ENCODE results near the gene AHNAK2. TPM values are rescaled to one million over a fixed set of nuclear protein-coding genes. Genes with fewer than 3 reads are reported as not detected.
A peak's percentile ranks its signal among the peaks of the same experiment; 100 is the strongest.

The AHNAK2 gene
- total and polyA plus RNA-seq, 2 donors (not counting 1 experiment from before 2014, with no cell fraction given) = not detected

- peaks cover 0 to 8% (median 0%) of the 10 kb centered on the region in 3 donors for H3K9me3 ChIP-seq (ENCODE audit: control extremely low read depth in 1 of 3, control insufficient read depth in 2 of 3, insufficient read depth in 1 of 3, low read length in 2 of 3)
- TF ChIP-seq EZH2 (IDR thresholded peaks at IDR 0.05; ENCODE audit: borderline replicate concordance, insufficient read depth, low read depth, low read length, poor library complexity, severe bottlenecking) (no peak), CTCF (IDR thresholded peaks at IDR 0.05) (no peak)
- H3K36me3 ChIP-seq (replicated peaks in 1 of 2; ENCODE audit: control extremely low read depth in 1 of 2, control insufficient read depth in 1 of 2, extremely low read depth in 1 of 2, insufficient read depth in 2 of 2, low read length in 1 of 2) = no peaks in the 10 kb centered on the region
- H3K9me3 Mint-ChIP-seq (ENCODE audit: insufficient read depth) = no peaks in the 10 kb centered on the region
- H3K4me1 Mint-ChIP-seq = peaks cover 16% of the 10 kb centered on the region
- ATAC-seq (ENCODE audit: low read depth) (peak; percentile 29), DNase-seq (no peak)
- H3K27me3 ChIP-seq (replicated peaks in 1 of 4; ENCODE audit: control extremely low read depth in 1 of 4, control insufficient read depth in 3 of 4, insufficient read depth in 4 of 4, low read length in 3 of 4) = peaks cover 0 to 38% (median 15%) of the 10 kb centered on the region in 4 experiments
- no peaks in the 10 kb centered on the region for H3K79me2 ChIP-seq (ENCODE audit: control insufficient read depth, insufficient read depth, low read length)
- H3K4me1 ChIP-seq (ENCODE audit: control insufficient read depth in 2 of 2, insufficient read depth in 2 of 2, low read length in 2 of 2) = peaks cover 17 to 19% of the 10 kb centered on the region in 2 donors
- peak overlapping the region; percentile 39 for H3K4me2 ChIP-seq (replicated peaks; ENCODE audit: low read depth, low read length, poor library complexity, severe bottlenecking)
- no peak overlapping the region for H3K9ac ChIP-seq (ENCODE audit: low read length)
- no peak overlapping the region for H3K27ac Mint-ChIP-seq
- H4K20me1 ChIP-seq (ENCODE audit: control insufficient read depth, insufficient read depth, low read length, poor library complexity, severe bottlenecking) = no peaks in the 10 kb centered on the region
- ChIA-PET CTCF (interaction anchor here (0.8 to 1.3 kb wide), 3 partner anchors 46 to 77 kb away, joined by 3 read pairs; no protein-coding TSS in a partner anchor), POLR2A (no interaction called here)
- no peak overlapping the region for H3K27ac ChIP-seq (ENCODE audit: low read length in 2 of 2)
- H3K4me3 ChIP-seq (ENCODE audit: control extremely low read depth in 1 of 5, extremely low read depth in 1 of 5, insufficient read depth in 1 of 5, low read depth in 2 of 5, low read length in 4 of 5) = no peak overlapping the region
- no peak overlapping the region for H2AFZ ChIP-seq (ENCODE audit: insufficient read depth, low read depth, low read length, poor library complexity, severe bottlenecking)
- intact Hi-C loops (cut with micrococcal nuclease) = no loop called here
- H3K4me3 Mint-ChIP-seq = no peak overlapping the region
- H3K27me3 Mint-ChIP-seq = peaks cover 15% of the 10 kb centered on the region
- WGBS (ENCODE audit: insufficient coverage) = 62% methylated on average over 21 of the region's 21 CpGs
Observed at GRCh38 chr14:104968541-104969401, 9.4 kb downstream of the AHNAK2 start.

- CTCF ChIA-PET = interaction anchor here (1.3 kb wide), 1 partner anchor 78 kb away, joined by 3 read pairs; no protein-coding TSS in a partner anchor
- H3K9ac ChIP-seq (ENCODE audit: low read length) = no peak overlapping the region
- 27% methylated on average over 9 of the region's 12 CpGs for WGBS (ENCODE audit: insufficient coverage)
- intact Hi-C loops (cut with micrococcal nuclease) = no loop called here
- Mint-ChIP-seq H3K4me1 (peaks cover 16% of the 10 kb centered on the region), H3K27me3 (peaks cover 15% of the 10 kb centered on the region), H3K27ac (no peak overlapping the region), H3K9me3 (ENCODE audit: insufficient read depth) (no peaks in the 10 kb centered on the region), H3K4me3 (peak overlapping the region; percentile 19)
- TF ChIP-seq EZH2 (IDR thresholded peaks at IDR 0.05; ENCODE audit: borderline replicate concordance, insufficient read depth, low read depth, low read length, poor library complexity, severe bottlenecking) (no peak), CTCF (IDR thresholded peaks at IDR 0.05) (no peak)
- H3K79me2 ChIP-seq (ENCODE audit: control insufficient read depth, insufficient read depth, low read length) = no peaks in the 10 kb centered on the region
- no peak overlapping the region for H3K4me3 ChIP-seq (ENCODE audit: control extremely low read depth in 1 of 5, extremely low read depth in 1 of 5, insufficient read depth in 1 of 5, low read depth in 2 of 5, low read length in 4 of 5)
- no peaks in the 10 kb centered on the region for H3K36me3 ChIP-seq (replicated peaks in 1 of 2; ENCODE audit: control extremely low read depth in 1 of 2, control insufficient read depth in 1 of 2, extremely low read depth in 1 of 2, insufficient read depth in 2 of 2, low read length in 1 of 2)
- H2AFZ ChIP-seq (ENCODE audit: insufficient read depth, low read depth, low read length, poor library complexity, severe bottlenecking) = no peak overlapping the region
- peaks cover 0 to 38% (median 15%) of the 10 kb centered on the region in 4 experiments for H3K27me3 ChIP-seq (replicated peaks in 1 of 4; ENCODE audit: control extremely low read depth in 1 of 4, control insufficient read depth in 3 of 4, insufficient read depth in 4 of 4, low read length in 3 of 4)
- POLR2A ChIA-PET = no interaction called here
- peaks cover 0 to 8% (median 0%) of the 10 kb centered on the region in 3 donors for H3K9me3 ChIP-seq (ENCODE audit: control extremely low read depth in 1 of 3, control insufficient read depth in 2 of 3, insufficient read depth in 1 of 3, low read length in 2 of 3)
- H3K4me2 ChIP-seq (replicated peaks; ENCODE audit: low read depth, low read length, poor library complexity, severe bottlenecking) = peak overlapping the region; percentile 39
- no peak for DNase-seq
- H4K20me1 ChIP-seq (ENCODE audit: control insufficient read depth, insufficient read depth, low read length, poor library complexity, severe bottlenecking) = no peaks in the 10 kb centered on the region
- H3K4me1 ChIP-seq (ENCODE audit: control insufficient read depth in 2 of 2, insufficient read depth in 2 of 2, low read length in 2 of 2) = peaks cover 17 to 19% of the 10 kb centered on the region in 2 donors
- peak; percentile 13 for ATAC-seq (ENCODE audit: low read depth)
- H3K27ac ChIP-seq (ENCODE audit: low read length in 2 of 2) = no peak overlapping the region
Observed at GRCh38 chr14:104968153-104968527, 10.0 kb downstream of the AHNAK2 start.
